Measurements from ENCODE around the gene KCTD19.

KCTD19 gene

GRCh38 chr16:67258161-67258835 lies 68.2 kb downstream of the KCTD19 start:
- no peak for DNase-seq (ENCODE audit: low read depth)

DNA sequence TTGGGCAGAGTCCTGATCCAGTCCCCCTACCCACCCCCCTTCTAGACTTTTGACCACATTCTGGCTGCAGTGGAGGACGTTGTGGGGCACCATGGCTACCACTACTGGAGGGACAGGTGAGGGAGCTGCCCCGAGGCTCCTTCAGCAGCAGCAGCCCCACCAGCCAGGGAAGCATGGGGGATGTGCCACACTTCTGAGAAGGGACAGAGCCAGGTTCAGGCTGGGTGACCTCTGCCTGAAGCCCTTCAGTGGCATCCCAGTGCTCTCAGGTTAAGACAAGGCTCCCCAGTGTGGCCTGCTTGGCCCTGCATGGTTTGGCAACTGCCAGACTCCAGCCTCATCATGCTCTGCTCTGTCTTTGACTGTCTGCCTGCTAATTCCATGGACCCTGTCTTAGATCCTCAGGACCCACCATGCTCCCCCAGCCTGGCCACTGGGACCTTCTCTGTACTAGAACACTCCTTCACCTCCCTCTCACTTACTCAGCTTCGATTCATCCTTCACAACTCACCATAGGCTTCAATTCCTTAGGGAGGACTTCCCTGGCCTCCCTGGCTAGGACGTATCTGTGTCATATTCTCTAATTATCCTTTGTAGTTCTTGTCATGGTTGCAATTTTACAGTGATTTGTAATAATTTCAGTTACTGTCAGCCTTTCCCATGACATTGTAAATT lies 68.9 kb downstream of the KCTD19 start:
- no peak for DNase-seq (ENCODE audit: low read depth)

- DNase-seq (ENCODE audit: low read depth), result no peak
These were observed 69.8 kb downstream of the KCTD19 start for GRCh38 chr16:67256701-67257230.

- no peak for DNase-seq (ENCODE audit: low read depth)
These were observed 70.9 kb downstream of the KCTD19 start for GRCh38 chr16:67255553-67256221.

DNA sequence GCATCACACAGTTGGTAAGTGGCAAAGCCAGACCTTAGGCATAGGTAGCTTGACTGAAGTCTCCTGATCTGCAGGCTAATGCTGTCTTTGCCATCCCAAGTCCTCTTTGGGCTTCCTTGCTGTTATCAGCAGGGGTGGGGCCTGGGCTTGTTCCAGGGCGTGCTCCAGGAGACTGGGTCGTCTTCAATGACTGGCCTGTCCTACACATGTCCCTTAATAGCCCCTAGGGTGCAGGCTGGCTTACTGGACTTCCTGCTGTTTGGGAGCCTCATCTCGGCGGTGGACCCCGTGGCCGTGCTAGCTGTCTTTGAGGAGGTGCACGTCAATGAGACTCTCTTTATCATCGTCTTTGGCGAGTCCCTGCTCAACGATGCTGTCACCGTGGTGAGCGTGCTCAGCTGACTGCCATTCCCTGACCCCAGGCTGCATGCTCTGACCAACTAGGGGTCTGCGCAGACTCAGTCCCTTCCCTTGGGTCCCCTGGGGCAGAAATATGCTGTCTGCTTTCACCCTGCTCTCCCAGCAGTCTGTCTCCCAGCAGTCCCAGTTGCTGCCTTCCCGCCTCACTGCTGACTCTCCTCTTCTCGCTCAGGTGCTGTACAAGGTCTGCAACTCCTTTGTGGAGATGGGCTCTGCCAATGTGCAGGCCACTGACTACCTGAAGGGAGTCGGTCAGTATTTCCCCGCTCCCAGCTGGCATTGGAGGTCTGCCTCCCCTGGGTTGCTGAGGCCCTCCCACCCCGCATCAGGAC lies 71.6 kb downstream of the KCTD19 start:
- DNase-seq (ENCODE audit: low read depth), result no peak

GRCh38 chr16:67252609-67253497 lies 73.7 kb downstream of the KCTD19 start:
- no peak for DNase-seq (ENCODE audit: low read depth)

GRCh38 chr16:67250045-67250327 lies 76.6 kb downstream of the KCTD19 start:
- no peak for DNase-seq (ENCODE audit: low read depth)

DNA sequence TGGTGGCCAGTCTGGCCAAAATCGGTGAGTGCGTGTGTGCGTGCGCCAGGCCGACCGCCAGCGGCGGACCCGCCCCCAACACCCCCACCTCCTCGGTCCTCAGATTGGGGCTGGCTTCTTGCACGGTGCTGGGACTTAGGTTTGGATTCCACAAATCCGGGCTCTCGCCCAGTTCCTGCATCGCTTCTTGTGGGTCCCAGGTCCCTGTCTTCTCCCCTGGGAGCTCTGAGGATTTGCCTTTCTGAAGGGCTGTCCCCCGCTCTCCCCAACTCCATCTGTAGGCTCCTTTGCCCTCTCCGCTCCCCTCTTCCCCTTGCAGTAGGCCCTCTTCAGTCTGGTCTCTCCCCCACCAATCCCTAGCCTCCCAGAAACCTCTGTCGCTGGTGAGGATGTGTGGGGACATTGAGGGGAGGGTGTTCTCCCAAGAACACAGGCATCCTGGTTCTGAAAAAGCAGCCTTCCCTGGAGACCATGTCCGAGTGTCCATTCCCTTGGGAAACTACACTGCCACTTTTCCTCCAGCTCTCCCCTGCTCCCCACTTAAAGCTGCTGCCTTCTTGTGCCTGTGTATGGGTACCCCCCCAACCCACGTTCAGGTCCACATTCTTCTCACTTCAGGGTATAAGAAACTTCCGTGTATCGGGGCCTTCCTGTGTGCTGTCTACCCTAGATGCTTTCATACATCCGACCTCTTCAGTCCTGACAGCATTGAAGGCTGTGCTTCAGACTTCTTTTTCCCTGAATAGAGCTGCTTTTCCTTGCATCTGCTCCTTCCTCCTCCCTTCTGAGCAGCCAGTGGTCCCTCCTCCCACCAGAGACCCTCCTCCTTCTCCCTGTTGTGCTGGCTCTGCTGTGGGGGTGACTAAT lies 77.1 kb downstream of the KCTD19 start:
- no peak for DNase-seq (ENCODE audit: low read depth)

GRCh38 chr16:67248401-67249177 lies 78.0 kb downstream of the KCTD19 start, which contains the start of gene SLC9A5:
Gene SLC9A5 (plus strand): TSS chr16:67248979. CDS start chr16:67249015, 36 bp downstream.
- no peak for DNase-seq (ENCODE audit: low read depth)

GRCh38 chr16:67248073-67248400 lies 78.5 kb downstream of the KCTD19 start:
- DNase-seq (ENCODE audit: low read depth), result no peak

GRCh38 chr16:67247192-67248072 lies 79.1 kb downstream of the KCTD19 start, which contains the start of gene FHOD1:
Gene FHOD1 (minus strand): TSS chr16:67247481. CDS start chr16:67247410, 71 bp downstream.
- peak; percentile 96 for DNase-seq (ENCODE audit: low read depth)

GRCh38 chr16:67246756-67247191 lies 79.8 kb downstream of the KCTD19 start:
- DNase-seq (ENCODE audit: low read depth), result no peak

DNA sequence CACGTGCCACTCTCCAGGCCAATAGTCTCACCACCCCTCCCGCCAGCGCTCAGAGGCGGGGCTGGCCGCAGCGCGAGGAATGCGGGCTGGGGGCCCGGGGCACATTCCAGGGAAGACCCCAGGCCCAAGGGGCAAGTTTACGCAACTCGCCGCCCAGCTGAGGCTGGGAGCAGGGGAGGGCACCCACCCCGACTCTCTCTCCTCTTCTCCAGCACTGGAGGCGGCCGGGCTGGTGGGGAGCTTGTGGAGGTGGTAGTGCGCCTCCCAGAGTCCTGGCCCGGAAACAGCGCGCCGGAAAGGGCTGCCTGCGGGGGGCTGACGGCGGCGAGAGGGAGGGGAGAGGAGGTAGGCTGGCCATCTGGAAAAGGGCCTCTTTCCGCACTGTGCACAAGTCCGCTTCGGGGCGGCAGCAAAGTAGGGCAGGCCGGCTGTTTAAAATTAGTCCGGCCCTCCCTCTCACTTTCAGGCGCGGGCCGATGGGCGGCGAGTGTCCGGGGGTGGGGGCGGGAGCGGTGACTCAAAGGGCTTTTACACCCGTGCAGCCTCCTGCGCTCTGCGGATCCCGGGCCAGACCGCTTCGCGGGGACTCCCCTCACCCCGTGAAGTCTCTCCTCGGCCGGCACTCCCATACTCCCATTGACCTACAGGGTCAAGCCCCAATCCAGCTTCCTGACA lies 80.3 kb downstream of the KCTD19 start:
- peak; percentile 92 for DNase-seq (ENCODE audit: low read depth)

DNA sequence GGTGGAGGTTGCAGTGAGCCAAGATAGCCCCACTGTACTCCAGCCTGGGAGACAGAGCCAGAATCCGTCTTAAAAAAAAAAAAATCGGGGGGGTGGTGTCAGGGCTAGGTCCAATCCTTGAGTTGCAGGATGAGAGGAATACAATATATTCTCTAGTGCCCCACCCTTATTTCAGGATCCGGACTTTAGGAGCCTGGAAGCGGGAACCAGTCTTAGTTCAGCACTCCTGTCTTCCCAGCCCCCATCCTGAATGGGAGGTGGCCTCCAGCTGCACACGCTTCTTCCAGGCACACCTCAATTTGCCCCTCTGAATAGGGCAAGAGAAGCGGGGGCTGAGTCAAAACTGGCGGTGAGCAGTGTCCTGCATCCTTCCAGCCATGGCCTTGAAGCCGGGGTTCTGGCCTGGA lies 80.9 kb downstream of the KCTD19 start:
- DNase-seq (ENCODE audit: low read depth), result no peak

DNA sequence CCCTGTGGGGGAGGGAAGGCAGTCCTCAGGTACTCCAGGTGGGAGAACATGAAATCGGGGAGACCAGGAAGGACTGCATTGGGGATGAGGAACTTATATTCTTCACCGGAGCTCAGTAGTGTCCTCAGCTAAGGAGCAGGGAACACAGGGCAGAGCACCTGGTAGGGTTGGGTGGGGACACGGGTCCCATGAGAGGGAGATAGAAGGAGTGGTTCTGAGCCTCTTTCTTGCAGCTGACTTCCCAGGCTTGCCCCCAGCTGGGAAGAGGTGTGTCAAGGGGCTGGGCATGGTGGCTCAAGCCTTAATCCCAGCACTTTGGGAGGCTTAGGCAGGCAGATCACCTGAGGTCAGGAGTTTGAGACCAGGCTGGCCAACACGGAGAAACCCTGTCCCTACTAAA lies 81.4 kb downstream of the KCTD19 start:
- no peak for DNase-seq (ENCODE audit: low read depth)

GRCh38 chr16:67244387-67245185 lies 82.0 kb downstream of the KCTD19 start:
- peak; percentile 93 for DNase-seq (ENCODE audit: low read depth)

- no peak for DNase-seq (ENCODE audit: low read depth)
These were observed 83.1 kb downstream of the KCTD19 start for GRCh38 chr16:67243481-67243880.

All from iris pigment epithelial cell (primary cell).